Neural progenitor cell (in vitro differentiated cells): ENCODE data around the gene PIP4K2C. TPM values are rescaled to one million over a fixed set of nuclear protein-coding genes. Genes with fewer than 3 reads are reported as not detected.

Experiments used
- DNase-seq: peaks from one replicate; pipeline ENCODE4 v3.0.0-alpha.2; 2016; ENCODE audit warnings: low spot score
- H2AFZ ChIP-seq: fragments of 200-600 bp; sonication (generic); replicated peaks from 2 replicates; pipeline ENCODE4 v1.6.1; 2016; ENCODE audit warnings: antibody characterized with exemption
- H3F3A ChIP-seq: fragments of 200-600 bp; sonication (generic); 2 replicates; pipeline ENCODE4 v1.6.1; 2016; ENCODE audit warnings: antibody characterized with exemption, low read depth
- H3K27ac ChIP-seq: fragments of 200-600 bp; sonication (generic); 2 replicates; pipeline ENCODE4 v1.5.1; 2016; ENCODE audit warnings: mild to moderate bottlenecking
- H3K27me3 ChIP-seq: fragments of 200-600 bp; sonication (generic); 2 replicates; pipeline ENCODE4 v1.6.1; 2016; ENCODE audit warnings: mild to moderate bottlenecking, moderate library complexity
- H3K36me3 ChIP-seq: fragments of 200-600 bp; sonication (generic); 2 replicates; pipeline ENCODE4 v1.5.1; 2016
- H3K4me1 ChIP-seq: fragments of 200-600 bp; sonication (generic); 2 replicates; pipeline ENCODE4 v1.6.1; 2016; ENCODE audit warnings: mixed run types
- H3K4me2 ChIP-seq: fragments of 200-600 bp; sonication (generic); 2 replicates; pipeline ENCODE4 v1.6.1; 2016
- H3K4me3 ChIP-seq: fragments of 200-600 bp; sonication (generic); 2 replicates; pipeline ENCODE4 v1.5.1; 2016
- H3K79me2 ChIP-seq: fragments of 200-600 bp; sonication (generic); 2 replicates; pipeline ENCODE4 v1.6.1; 2016; ENCODE audit warnings: low read depth
- H3K9ac ChIP-seq: fragments of 200-600 bp; sonication (generic); 2 replicates; pipeline ENCODE4 v1.6.1; 2016
- H3K9me3 ChIP-seq: fragments of 200-600 bp; sonication (generic); 2 replicates; pipeline ENCODE4 v1.5.1; 2016; ENCODE audit warnings: low read depth
- H4K20me1 ChIP-seq: fragments of 200-600 bp; sonication (generic); 2 replicates; pipeline ENCODE4 v1.6.1; 2016; ENCODE audit warnings: low read depth
- H3K27ac Mint-ChIP-seq: 3 replicates; pipeline ENCODE4 v1.8.0; 2021; ENCODE audit warnings: mixed read lengths
- H3K27me3 Mint-ChIP-seq: 2 replicates; pipeline ENCODE4 v1.8.0; 2022; ENCODE audit warnings: low read depth, mild to moderate bottlenecking, inconsistent platforms, moderate library complexity, mixed read lengths; ENCODE audit not compliant: insufficient read depth
- H3K36me3 Mint-ChIP-seq: 3 replicates; pipeline ENCODE4 v1.8.0; 2021; ENCODE audit warnings: mixed read lengths
- H3K4me1 Mint-ChIP-seq: 3 replicates; pipeline ENCODE4 v1.8.0; 2021; ENCODE audit warnings: mixed read lengths
- H3K4me3 Mint-ChIP-seq: 3 replicates; pipeline ENCODE4 v1.8.0; 2021; ENCODE audit warnings: mild to moderate bottlenecking, moderate library complexity, mixed read lengths
- H3K9me3 Mint-ChIP-seq: 3 replicates; pipeline ENCODE4 v1.8.0; 2020; ENCODE audit warnings: mixed read lengths
- CTCF ChIP-seq: fragments of 200-600 bp; sonication (generic); IDR thresholded peaks from 2 replicates; pipeline ENCODE4 v1.5.1; 2017; ENCODE audit warnings: antibody characterized with exemption, mild to moderate bottlenecking
- EZH2 ChIP-seq: fragments of 200-600 bp; sonication (generic); IDR thresholded peaks from 2 replicates; pipeline ENCODE4 v1.6.1; 2017; ENCODE audit warnings: antibody characterized with exemption, mild to moderate bottlenecking, moderate library complexity
- EZH2phosphoT487 ChIP-seq: fragments of 200-600 bp; sonication (generic); IDR thresholded peaks from 2 replicates; pipeline ENCODE4 v1.6.1; 2017; ENCODE audit warnings: antibody characterized with exemption
- total RNA-seq: library from RNA; depleted of rRNA; stranded (reverse); fragments of >200 nt; gene quantifications from 2 replicates; pipeline ENCODE4 v1.2.3, GENCODE V29; 2015; ENCODE audit warnings: low replicate concordance

Gene PIP4K2C
- total RNA-seq, 1 donor from 2014 or later = 15.5 TPM

GRCh38 chr12:57545809-57546437 lies 45.1 kb upstream of the PIP4K2C start:
- Histone ChIP-seq H3K27ac (no peak overlapping the region), H3K36me3 (no peaks in the 10 kb centered on the region), H3F3A (peaks cover 18% of the 10 kb centered on the region), H3K4me2 (peak overlapping the region; percentile 92), H3K4me1 (peaks cover 15% of the 10 kb centered on the region), H3K9me3 (no peaks in the 10 kb centered on the region), H3K79me2 (peaks cover 40% of the 10 kb centered on the region), H2AFZ (no peak overlapping the region), H4K20me1 (peaks cover 27% of the 10 kb centered on the region), H3K27me3 (peaks cover 24% of the 10 kb centered on the region), H3K9ac (peak overlapping the region; percentile 98), H3K4me3 (peak overlapping the region; percentile 93)
- TF ChIP-seq CTCF = no peak
- TF ChIP-seq EZH2 = no peak
- TF ChIP-seq EZH2phosphoT487 = no peak
- Mint-ChIP-seq H3K27me3 (peaks cover 27% of the 10 kb centered on the region), H3K27ac (peak overlapping the region; percentile 96), H3K4me3 (peak overlapping the region; percentile 97), H3K9me3 (no peaks in the 10 kb centered on the region), H3K36me3 (peaks cover 3% of the 10 kb centered on the region), H3K4me1 (peaks cover 30% of the 10 kb centered on the region)
- no peak for DNase-seq

- Histone ChIP-seq H3F3A (peaks cover 18% of the 10 kb centered on the region), H3K9ac (peak within 1 kb of the TSS; percentile 98), H3K4me1 (peaks cover 16% of the 10 kb centered on the region), H3K36me3 (no peaks in the 10 kb centered on the region), H4K20me1 (peaks cover 30% of the 10 kb centered on the region), H3K4me2 (peak within 1 kb of the TSS; percentile 92), H2AFZ (peak within 1 kb of the TSS; percentile 95), H3K79me2 (peaks cover 47% of the 10 kb centered on the region), H3K27ac (no peak within 1 kb of the TSS), H3K4me3 (peak within 1 kb of the TSS; percentile 93), H3K9me3 (no peaks in the 10 kb centered on the region), H3K27me3 (peaks cover 24% of the 10 kb centered on the region)
- Mint-ChIP-seq H3K9me3 (no peaks in the 10 kb centered on the region), H3K4me1 (peaks cover 33% of the 10 kb centered on the region), H3K4me3 (peak within 1 kb of the TSS; percentile 97), H3K27ac (peak within 1 kb of the TSS; percentile 96), H3K27me3 (peaks cover 30% of the 10 kb centered on the region), H3K36me3 (no peaks in the 10 kb centered on the region)
- peak; percentile 98 for DNase-seq
- no peak for TF ChIP-seq EZH2phosphoT487
- peak; percentile 7 for TF ChIP-seq CTCF
These were observed 44.3 kb upstream of the PIP4K2C start, which contains the start of gene DCTN2 for GRCh38 chr12:57546438-57547287. Gene DCTN2, minus strand, starts transcription at chr12:57547192. Its CDS starts 129 bp downstream, at chr12:57547063.

- Histone ChIP-seq H3K4me2 (peak overlapping the region; percentile 92), H3K4me1 (peaks cover 24% of the 10 kb centered on the region), H3K27ac (no peak overlapping the region), H3K36me3 (no peaks in the 10 kb centered on the region), H3K4me3 (peak overlapping the region; percentile 93), H3K27me3 (peaks cover 24% of the 10 kb centered on the region), H3K9ac (no peak overlapping the region), H2AFZ (peak overlapping the region; percentile 6), H3K79me2 (peaks cover 51% of the 10 kb centered on the region), H3F3A (peaks cover 26% of the 10 kb centered on the region), H4K20me1 (peaks cover 37% of the 10 kb centered on the region), H3K9me3 (no peaks in the 10 kb centered on the region)
- Mint-ChIP-seq H3K4me1 (peaks cover 41% of the 10 kb centered on the region), H3K36me3 (no peaks in the 10 kb centered on the region), H3K4me3 (peak overlapping the region; percentile 97), H3K9me3 (no peaks in the 10 kb centered on the region), H3K27me3 (peaks cover 36% of the 10 kb centered on the region), H3K27ac (peak overlapping the region; percentile 96)
- TF ChIP-seq EZH2phosphoT487 (no peak), EZH2 (no peak), CTCF (no peak)
- no peak for DNase-seq
These were observed 43.5 kb upstream of the PIP4K2C start for GRCh38 chr12:57547288-57548012.
